GM12801 (cell line): ENCODE results near the gene FSD1.

Experiments
- TF ChIP-seq, protein P1 (sequence below): IDR thresholded peaks from one replicate; pipeline ENCODE4 v1.5.1; 2011; ENCODE audit warnings: control low read depth; ENCODE audit not compliant: insufficient read length; ENCODE audit errors: extremely low read depth

FSD1 gene

DNA sequence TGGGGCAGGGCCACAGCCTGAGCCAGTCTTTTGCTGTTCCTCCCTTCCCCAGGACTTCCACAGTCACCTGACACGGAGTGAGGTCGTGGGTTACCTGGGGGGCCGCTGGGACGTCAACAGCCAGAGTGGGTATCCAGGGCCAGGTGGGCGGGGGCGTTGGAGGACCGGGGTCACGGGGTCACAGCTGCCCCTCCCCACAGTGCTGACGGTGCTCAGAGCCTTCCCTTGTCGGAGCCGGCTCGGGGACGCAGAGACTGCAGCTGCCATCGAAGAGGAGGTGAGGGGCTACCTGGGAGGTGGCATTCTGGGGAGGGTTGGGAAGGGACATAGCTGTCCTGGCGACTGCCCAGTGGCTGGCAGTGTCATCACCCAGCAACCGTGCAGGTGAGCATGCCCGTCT is 50.5 kb downstream of the FSD1 start:
- TF ChIP-seq, protein P1, sequence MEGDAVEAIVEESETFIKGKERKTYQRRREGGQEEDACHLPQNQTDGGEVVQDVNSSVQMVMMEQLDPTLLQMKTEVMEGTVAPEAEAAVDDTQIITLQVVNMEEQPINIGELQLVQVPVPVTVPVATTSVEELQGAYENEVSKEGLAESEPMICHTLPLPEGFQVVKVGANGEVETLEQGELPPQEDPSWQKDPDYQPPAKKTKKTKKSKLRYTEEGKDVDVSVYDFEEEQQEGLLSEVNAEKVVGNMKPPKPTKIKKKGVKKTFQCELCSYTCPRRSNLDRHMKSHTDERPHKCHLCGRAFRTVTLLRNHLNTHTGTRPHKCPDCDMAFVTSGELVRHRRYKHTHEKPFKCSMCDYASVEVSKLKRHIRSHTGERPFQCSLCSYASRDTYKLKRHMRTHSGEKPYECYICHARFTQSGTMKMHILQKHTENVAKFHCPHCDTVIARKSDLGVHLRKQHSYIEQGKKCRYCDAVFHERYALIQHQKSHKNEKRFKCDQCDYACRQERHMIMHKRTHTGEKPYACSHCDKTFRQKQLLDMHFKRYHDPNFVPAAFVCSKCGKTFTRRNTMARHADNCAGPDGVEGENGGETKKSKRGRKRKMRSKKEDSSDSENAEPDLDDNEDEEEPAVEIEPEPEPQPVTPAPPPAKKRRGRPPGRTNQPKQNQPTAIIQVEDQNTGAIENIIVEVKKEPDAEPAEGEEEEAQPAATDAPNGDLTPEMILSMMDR, result no peak

DNA sequence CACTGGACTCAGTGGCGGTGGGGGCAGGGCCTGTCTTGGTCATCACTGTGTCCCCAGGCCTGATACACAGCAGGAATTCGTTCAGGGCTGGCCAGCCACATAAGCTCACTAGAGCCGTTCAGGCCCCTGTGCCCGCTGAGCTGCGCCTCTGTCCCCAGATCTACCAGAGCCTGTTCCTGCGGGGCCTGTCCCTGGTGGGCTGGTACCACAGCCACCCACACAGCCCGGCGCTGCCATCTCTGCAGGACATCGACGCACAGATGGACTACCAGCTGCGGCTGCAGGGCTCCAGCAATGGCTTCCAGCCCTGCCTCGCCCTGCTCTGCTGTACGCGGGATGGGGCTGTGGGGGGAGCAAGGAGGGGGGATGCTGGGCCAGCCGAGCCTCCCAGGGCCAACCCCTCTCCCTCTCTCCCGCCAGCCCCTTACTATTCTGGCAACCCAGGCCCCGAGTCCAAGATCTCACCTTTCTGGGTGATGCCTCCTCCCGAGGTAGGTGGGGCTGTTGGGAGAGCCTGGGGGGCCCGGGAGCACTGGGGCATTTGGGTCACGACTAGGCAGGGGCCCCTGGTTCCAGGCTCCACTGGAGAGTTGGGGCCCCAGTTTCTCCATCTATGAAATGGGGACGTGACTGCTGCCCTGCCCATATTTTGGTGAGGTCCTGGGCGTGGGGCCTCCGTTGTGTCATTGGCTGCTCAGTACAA is 52.8 kb downstream of the FSD1 start:
- TF ChIP-seq, protein P1, result no peak

DNA sequence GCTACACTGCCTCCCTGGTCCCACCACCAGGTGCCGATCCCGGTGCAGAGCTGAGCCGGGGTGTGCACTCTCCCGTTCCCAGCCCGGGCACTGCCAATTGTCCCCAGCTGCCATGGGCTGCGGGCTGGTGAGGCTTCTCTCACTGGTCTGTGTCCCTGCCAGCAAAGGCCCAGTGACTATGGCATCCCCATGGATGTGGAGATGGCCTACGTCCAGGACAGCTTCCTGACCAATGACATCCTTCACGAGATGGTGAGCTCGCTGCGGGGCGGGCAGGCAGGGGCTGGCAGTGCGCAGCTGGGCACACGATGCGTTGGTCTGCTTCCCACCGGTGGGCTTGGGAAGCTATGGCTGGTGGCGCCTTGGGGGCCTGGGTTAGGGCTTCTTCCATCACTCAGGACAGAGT is 53.5 kb downstream of the FSD1 start:
- TF ChIP-seq, protein P1, result no peak

DNA sequence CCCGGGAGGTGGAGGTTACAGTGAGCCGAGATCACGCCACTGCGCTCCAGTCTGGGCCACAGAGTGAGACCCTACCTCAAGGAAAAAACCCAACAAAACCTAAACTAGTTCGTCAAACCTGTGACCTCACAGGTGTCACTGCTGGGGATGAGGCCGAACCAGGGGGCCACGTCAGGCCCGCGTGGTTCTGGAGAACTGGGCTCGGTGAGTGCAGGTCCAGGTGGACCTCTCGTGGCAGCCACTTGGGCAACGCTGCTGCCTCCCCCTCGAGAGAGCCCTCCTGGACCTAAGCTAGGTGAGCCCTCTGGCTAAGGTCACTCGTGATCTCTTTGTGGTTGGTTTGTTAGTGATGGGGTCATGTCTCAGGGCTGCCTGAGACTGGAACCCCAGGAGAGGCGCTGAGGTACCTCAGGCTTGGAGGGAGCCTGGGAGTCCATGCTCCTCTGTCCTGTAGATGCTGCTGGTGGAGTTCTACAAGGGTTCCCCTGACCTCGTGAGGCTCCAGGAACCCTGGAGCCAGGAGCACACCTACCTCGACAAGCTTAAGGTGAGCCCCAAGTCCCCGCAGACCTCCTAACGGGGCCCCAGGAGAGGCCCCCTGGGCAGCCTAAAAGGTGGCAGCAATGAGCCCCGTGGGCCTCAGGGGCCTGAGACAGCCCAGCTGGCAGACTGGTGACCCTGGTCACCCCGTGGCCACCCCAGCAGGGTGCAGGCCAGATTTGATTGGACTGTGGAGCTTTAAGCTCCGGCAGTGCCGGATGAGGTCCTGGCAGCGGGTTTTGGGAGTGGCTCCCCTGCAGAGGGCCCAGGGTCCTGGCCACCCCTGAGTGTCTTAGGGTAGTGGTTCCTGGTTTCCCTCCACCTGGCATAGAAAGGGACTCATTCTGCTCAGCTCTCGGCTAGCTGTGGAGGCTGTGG is 54.6 kb downstream of the FSD1 start:
- TF ChIP-seq, protein P1, result no peak

DNA sequence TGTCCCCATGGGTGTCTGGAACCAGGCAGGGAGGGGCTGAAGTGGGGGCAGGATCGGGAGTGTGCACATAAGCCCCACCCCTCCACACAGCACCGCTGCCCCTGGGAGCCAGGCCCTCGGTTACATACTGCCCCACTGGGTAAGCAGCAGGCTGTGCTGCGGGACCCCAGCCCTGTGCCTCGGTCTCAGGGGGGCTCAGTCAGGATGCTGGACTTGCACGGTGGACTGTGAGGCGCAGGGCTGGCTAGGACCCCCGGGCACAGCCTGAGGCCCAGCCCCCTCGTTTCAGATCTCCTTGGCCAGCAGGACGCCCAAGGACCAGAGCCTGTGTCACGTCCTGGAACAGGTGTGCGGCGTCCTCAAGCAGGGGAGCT is 55.2 kb downstream of the FSD1 start:
- TF ChIP-seq, protein P1, result no peak

DNA sequence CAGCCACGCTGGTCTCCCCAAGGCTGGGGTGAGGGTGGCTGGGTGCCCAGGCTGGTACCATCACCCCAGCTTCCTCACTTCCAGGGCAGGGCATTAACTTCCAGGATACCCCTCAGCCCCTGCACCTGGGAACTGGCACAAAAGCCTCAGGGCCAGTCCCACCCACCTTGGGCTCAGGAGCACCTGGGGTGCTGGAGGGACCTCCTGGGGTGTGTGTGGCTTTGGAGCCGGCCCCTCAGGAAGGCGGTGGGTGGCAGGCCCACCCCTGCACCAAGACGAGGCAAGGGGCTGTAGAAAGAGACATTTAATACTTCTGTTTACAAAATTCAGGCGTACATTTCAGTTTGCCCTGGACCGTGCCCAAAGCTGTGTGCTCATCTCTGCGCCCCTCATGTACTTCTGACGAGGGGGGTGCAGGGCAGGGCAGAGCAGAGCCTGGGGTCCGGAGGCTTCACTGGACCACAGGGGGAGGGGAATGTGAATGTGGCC is 55.7 kb downstream of the FSD1 start:
- TF ChIP-seq, protein P1, result no peak

DNA sequence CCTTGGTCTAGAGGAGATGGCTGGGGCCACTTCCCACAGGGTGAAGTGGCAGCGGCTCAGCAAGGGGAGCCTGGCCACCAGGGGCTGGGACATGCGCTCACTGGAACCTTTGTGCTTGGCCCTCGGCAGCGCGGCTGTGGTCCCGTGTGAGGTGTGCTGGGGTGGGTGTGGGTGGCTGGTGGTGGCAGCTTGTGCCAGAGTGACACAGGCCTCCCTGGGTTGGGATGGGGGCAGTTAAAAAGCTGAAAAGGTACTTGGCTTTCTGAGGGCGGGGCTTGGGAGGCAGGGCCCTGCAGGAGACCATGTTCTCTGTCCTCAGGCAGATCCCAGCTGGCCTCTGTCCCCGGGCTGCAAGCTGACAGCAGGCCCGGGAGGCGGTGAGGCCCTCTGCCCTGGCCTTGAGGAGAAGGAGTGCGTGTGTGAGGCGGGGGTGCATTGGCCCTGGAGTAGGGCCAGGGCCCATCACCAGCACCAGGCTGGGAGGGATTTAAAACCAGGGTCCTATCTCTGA is 56.3 kb downstream of the FSD1 start:
- TF ChIP-seq, protein P1, result no peak
